GM21381 (cell line): ENCODE data around the gene TTC28.

Experiments used
- ATAC-seq: cut with Tn5 transposase; IDR thresholded peaks from one replicate; pipeline ENCODE4 v1.9.1; 2021; ENCODE audit warnings: mild to moderate bottlenecking, moderate library complexity; ENCODE audit not compliant: unreplicated experiment

The TTC28 gene

DNA sequence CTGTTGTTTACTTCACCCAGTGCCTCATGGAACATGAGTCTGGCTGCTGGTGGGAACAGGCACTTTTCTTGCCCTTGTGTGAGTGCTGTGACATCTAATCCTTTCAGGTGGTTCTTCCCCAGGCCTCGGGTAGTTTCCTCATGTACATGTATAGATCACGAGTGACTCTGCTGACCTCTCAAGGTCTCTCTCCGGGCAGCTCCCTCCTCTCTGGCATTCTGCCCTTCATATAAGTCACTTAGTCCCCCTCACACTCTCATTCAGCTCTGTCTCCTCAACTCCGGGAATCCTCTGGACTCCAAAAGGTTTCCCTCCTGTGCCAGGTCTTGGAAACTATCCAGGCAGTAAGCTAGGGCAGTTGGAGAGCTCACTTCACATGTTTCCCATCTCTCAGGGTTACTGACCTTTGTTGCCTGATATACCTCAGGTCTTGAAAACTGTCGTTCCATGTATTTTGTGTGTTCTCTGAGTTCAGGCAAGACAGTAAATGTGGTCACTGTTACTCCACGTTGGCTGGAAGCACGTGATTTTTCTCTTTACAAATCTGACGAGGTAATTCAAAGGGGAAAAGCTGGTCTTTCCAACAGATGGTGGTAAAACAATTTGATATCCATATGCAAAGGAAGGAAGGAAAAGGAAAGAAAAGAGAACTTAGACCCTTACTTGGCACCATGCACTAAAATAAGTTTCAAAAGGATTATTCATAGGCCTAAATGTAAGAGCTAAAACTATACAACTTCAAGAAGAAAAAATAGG, 720.1 kb downstream of the TTC28 start:
- no peak for ATAC-seq

DNA sequence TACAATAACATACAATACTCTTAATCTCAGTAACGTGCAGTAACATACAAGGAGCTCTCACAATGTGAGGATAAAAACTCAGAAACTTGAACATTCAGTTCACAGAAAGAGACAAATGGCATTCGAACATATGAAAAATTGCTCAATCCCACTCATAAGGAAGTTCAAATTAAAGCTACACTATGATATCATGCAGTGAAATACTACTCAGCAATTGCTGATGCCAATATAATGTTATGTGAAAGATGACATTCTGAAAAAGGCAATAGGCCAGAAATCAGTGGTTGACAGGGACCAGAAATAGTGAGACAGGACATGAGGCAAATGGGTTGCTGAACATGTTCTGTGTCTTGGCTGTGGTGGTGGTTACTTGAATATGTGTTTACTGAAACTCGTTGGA, 726.9 kb downstream of the TTC28 start:
- ATAC-seq, result no peak

DNA sequence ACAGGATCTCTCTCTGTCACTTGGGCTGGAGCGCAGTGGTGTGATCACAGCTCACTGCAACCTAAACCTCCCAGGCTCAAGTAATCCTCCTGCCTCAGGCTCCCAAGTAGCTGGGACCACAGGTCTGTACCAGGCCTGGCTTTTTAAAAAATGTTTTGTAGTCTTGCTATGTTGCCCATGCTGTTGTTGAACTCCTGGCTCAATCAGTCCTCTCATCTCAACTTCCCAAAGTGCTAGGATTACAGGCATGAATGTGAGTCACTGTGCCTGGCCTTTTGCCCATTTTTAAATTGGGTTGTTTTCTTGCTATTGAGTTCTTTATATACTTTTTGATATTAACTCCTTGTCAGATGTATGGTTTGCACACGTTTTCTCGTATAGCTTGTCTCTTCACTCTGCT, 727.5 kb downstream of the TTC28 start:
- ATAC-seq, result no peak

GRCh38 chr22:27949421-27949820, 730.2 kb downstream of the TTC28 start:
- no peak for ATAC-seq

DNA sequence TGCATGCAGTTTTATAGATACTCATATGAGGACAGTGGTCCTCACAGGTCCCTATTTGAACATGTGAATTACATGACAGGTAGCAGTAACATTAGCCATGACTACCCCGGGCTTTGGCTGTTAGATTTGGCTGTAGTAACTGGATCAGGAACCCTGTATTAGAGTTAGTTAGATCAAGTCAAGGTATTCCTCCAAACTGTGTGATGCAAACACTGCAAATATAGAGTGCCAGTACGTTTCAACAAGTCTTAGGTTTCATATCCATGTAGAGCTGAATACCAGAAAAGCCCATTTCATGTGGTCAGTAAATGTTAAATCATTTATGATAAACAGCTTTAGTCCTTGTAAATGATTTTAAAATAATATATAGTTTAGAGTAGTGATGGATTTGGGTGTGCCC, 731.1 kb downstream of the TTC28 start:
- no peak for ATAC-seq

DNA sequence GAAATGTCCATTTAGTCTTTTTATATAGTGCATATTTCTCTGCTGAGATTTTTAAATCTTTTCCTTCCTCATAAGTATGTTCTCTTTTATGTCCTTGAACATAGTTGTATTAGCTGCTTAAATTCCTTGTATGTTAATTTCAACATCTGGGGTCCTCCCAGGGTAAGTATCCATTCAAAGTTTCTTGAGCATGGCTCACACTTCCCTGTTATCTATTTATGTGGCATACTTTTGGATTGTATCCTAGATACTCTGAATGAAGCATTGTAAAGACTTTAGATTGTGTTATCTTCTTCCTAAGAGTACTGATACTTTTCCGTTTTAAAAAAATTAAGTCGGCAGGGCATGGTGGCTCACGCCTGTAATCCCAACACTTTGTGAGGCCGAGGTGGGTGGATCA, 732.2 kb downstream of the TTC28 start:
- ATAC-seq, result no peak

DNA sequence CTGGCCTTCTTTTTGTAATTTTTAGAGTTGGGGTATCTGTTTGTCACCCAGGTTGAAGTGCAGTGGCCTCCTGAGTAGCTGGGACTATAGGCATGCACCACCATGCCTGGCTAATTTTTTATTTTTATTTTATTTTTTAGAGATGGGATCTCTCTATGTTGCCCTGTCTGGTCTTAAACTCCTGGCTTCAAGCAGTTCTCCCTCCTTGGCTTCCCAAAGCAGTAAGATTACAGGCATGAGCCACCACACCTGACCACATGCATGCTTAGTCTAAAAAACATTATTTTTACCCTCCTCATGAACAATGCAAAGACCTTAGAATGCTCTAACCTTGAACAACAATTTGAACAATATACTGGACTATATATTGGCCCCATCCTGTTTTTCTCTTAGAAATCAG, 738.5 kb downstream of the TTC28 start:
- no peak for ATAC-seq

DNA sequence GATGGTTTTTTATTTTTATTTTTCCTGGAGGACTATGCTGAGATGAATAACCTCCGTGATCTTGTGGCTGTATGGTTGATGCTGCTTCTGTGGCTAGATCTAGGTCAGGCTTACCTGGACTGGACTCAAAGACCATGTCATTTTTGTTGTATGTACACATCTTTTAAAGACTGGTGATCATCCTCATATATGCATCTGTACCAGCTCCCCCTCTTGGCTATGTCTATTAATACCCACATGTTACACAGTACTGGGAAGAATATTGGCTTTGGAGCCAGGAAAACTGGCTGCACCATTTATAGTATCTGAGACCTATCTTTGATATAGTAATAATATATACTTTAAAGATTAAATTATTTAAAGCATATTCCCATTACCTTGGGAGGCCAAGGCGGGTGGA, 742.2 kb downstream of the TTC28 start:
- no peak for ATAC-seq

DNA sequence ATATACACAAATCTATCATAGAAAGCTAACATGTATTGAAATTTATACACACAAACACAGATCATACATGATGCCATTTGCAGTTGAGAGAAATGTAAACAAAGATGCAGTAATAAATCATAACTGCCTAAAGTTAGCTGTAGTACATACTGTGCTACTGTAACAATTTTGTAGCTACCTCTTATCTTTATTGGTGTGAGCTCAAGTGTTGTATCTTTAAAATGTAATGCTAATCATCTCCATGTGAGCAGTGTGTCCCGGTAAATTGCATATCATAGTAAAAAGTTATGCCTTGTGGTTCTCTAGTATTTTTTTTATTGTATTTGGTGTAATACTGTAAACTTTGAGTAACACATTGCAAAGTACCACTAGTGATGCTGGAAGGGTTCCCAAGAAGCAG, 743.7 kb downstream of the TTC28 start:
- ATAC-seq, result no peak

- no peak for ATAC-seq
Observed at GRCh38 chr22:27934069-27934468, 745.6 kb downstream of the TTC28 start.

- ATAC-seq, result no peak
Observed at GRCh38 chr22:27933186-27933983, 746.3 kb downstream of the TTC28 start.

DNA sequence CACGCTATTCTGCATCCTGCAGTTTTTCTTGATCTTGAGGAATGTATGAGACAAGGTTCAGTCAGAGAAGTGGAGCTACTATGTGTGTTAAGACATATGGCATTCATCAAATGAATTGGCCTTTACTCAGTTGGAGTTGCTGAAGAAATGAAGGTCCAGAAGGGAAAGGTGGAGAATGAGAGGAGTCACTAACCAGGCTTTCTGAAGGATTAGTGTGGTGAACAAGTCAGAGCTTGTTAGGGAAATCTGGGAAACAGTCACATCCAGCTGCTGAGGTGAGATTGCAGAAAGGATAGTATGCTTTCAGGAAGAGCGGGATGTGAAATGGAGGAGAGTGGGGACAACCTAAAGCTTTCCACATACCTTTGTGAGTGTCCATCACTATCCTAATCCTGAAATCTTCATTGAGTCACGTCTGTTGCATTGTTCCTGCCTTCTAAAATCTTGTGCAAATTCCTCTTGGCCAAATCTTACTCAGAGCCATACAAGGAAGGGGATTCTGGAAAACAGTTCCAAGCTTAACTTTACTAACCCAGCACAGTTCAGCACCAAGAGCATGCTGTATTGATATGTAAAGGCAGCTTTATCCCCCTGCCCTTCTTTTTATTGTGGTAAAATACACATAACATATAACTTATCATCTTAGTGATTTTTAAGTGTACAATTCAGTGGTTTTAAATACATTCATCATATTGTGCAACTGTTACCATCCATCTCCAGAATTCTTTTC, 749.1 kb downstream of the TTC28 start:
- ATAC-seq, result no peak
